NCI-H2029 treated with DMSO at 0.1 percent for 48 hours (cell line): ENCODE measurements around the gene UGT2A3.
"Not testable (repeated sequence)": the region's sequence is repeated elsewhere in the genome, so short reads cannot be mapped to it uniquely, and the experiment has no call there.

Experiments used
- DNase-seq: peaks from one replicate; lab custom pipeline; 2025; lab: John Stamatoyannopoulos, UW

UGT2A3 gene

DNA sequence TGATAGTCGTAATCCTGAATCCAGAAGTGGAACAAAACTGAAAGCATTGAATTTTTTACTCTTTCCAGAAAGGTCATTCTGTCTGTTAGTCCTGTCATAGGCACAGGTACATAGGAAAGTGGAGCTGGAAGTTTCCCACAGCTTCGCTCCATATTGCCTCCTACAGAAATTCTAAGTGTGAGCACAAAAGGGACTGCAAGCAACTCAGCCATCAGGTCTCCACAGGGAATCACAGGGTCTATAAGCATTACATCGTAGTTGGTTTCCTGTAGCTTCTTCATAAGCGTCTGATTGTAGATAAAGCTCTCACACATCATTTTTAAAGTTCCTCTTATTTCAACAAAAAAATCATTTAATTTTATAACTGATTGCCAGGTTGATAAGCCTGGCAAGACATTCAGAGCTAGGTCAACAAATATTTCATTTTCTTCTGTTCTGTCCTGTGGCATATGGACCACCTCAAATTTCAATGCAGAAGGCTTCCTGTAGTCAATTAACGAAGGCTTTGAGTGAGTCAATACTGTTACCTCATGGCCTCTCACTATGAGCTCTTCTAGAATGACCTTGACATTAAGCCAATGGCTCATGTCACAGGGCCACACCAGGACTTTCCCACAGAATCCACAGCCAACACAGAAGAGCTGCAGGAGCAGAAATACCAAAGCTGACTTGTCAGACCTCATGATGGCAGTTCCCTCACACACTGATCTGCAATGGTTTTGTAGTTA, at the start of gene UGT2A3:
Gene UGT2A3 (minus strand): TSS at position 727 of the 728 bp plus-strand sequence. CDS start 44 bp downstream, at position 683.
- DNase-seq = no peak

DNA sequence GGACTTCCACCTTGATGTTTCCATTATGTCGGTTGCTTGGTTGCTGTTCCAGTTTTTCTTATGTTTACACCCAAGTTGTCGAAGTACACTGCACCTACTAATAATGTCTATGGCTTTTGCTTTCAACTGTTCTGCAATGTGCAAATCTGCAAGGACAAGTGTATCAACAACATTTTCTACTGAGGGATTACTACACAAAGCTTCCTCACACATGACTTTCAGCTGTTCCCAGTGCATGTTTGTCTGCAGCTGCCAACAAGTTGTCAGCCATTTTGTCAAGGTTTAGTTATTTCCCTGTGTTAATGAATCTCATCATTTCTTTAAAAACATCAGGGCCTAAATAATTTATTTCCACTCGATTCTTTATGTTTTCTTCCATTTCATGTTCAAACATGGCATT, 45.4 kb upstream of the UGT2A3 start:
- DNase-seq = no peak

DNA sequence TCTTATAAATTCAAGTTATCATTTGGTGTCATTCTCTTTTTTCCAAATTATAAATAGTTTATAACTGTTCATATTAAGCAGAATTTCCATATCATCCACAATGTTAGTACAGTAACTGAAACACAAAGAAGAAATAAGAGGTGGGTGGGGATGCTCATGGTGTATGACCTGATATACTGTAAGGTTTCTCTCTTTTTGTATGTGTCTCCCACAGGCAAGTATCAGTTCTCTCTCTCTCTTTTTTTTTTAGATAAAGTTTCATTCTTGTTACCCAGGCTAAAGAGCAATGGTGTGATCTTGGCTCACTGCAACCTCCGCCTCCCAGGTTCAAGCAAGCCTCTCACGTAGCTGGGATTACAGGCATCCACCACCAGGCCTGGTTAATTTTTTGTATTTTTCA, 43.7 kb upstream of the UGT2A3 start:
- DNase-seq = no peak

DNA sequence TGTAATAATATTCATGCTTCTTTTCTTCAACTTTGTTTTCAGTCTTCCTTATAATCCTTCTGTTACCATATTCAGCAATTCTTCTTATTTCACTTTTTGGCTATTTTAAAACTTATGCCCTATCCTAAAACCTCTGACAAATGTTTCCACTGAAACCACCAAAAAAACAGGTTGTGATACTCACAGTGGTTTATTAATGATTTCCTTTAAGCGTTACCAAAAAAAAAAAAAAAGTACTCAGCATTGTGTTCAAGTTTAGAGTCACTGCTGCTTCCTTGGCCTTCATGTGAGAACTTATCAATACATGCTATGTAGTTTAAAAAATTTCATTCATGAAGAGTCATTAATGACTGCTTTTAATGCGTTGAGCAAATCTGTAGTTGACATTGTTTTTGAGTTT, 35.4 kb upstream of the UGT2A3 start:
- no peak for DNase-seq

DNA sequence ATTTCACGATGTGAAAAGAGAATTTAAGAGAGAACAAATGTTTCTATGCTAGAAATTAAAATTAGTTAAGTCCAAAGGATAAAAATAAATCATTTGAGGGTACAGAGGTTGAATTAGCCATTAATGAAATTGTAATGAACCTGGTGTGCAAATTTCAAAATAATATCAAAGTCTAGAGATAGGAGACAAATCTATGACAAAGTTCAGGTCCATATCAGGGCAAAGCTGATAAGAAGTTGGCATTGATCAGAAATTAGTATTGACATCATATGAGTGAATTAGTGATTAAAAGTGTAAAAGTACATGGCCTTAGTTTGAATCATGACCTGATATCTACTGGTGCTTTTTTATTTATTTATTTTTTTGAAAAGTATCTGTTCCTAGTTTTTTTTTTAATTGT, 33.8 kb upstream of the UGT2A3 start:
- no peak for DNase-seq

DNA sequence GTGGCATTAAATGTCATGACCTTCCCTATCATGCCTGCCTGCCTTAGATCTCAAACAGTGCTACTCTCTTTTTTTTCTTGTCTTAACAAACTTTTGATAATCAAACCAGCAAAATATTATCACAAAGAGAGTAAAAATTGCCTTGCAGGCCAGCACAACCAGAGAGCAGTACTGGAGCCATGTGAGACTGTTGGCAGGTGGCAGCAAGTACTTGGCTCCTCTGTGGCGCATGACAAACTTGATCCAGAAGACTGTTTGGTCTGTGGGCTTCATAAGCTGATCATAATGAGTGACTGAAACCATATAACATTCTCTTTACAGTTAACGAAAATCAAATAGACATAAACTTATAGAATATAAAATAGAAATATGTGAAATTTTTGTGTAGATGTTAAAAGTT, 33.3 kb upstream of the UGT2A3 start:
- no peak for DNase-seq

DNA sequence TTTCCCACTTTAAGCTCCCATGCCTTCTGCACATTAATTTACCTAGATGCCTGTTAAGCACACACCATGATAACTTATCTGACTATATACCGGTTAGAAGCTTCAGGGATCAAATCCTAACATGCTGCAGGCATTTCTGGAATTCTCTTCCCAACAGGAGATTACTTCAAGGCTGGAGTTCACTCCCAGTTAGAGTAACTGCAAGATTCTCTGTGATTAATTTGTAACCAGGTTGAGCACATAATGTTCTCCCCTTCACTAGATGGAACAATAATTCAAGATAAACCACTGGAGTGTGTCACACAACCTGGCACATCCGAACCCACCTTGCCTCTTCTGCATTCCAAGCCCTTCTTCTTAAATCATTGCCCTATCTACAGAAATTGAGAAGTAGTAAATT, 11.8 kb upstream of the UGT2A3 start:
- no peak for DNase-seq

DNA sequence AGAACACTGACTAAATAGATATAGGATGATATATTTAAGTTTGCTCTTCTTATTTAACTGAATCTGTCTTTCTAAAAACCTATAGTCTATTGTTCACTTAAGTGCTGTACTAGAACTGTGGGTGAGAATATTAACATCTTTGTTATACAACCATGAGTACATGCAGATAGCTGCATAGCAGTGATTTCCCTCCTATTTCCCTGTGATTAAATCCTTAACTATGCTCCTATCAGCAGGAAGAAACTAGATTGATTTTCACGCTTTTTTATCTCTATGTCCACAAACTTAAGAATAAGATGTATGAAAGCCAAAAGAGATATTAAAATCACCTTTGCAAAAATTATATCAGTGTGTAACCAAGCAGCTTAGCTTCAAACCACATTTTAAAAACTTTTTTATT, 11.3 kb upstream of the UGT2A3 start:
- no peak for DNase-seq

DNA sequence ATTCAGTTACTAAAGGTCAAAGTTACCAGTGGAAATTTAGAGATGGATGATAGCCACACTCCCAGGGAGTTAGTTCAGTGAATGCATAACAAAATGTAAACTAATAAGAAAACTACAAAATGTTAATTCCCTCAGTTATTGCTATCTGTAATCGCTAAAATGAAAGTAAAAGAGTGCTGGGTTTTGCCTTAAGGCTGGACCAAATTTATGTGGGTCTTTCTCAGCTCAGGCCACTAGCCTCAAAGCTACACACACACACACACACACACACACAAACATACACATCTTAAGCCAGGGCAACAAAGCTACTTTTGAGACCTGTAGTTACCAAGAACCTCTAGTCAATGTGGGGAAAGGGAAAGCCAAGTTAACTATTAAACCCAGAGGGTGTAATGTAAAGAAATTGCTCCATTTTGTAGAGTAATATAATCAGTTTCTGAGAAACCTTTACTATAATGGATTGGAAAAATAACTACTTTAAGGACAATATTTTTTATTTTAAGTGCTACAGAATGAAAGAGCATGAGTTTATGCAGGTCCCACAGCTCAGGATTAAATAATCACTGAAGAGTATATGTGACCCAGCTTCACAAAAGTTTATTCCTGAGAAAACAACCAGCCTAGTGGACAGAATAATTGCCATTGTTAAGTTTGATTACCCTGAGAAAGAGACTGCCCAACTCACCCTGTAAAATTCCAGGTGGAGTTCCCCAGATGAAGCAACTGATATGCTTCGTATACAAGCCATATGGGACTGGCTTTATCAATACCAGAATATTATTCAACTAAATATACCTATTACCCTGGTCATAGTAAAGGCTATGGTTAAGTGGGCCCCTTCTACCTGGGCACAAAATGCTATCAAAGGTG, 8.9 kb upstream of the UGT2A3 start:
- DNase-seq = no peak

DNA sequence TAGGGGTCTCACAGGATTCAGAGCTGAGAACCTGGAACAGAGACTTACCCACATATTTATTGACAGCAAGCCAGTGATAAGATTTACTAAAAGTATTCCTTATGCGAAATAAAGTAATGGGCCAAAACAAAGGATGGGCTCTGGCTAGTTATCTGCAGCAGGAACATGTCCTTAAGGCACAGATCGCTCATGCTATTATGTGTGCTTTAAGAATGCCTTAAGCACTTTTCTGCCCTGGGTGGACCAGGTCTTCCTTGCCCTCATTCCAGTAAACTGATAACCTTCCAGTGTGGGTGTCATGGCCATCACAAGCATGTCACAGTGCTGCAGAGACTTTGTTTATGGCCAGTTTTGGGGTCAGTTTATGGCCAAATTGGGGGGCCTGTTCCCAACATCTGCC, 7.5 kb upstream of the UGT2A3 start:
- DNase-seq = not testable (repeated sequence)

DNA sequence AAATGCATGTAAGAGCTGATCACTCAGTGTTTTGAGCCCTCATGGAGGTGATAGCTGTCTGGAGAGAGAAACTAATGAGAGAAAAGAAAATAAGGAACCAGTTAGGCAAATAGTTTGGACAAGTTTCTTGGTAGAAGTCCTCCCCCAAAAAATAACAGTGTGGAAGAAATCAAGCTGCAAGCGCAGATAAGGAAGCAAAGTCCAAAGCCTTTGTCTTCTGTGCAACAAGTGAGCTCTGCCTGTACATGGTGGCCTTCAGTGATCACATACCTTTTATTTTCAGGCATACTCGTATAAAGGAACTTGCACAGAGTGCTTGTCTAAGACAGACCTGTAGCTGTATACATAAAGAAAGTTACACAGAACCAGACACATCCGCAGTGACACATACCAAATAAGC, 2.5 kb upstream of the UGT2A3 start:
- no peak for DNase-seq

DNA sequence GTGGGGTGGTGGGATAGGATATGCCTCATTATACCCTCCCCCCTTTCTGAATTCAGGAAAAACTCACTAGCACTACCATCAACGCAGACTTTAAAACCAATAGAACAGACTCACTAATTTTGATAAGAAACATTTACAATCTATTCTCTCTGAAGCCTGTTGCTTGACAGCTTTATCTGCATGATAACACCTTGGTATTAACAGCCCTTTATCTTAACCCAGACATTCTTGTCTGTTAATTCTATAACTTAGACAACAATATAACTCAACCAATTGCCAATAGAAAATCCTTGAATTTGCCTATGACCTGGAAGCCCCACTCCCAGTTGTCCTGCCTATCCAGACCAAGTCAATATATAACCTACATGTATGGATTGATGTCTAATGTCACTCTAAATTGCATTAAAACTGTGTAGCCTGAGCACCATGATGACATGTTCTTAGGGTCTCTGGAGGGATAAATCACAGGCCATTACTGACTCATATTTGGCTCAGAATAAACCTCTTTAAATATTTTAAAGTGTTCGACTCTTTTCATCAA, 1.5 kb upstream of the UGT2A3 start:
- DNase-seq = no peak

DNA sequence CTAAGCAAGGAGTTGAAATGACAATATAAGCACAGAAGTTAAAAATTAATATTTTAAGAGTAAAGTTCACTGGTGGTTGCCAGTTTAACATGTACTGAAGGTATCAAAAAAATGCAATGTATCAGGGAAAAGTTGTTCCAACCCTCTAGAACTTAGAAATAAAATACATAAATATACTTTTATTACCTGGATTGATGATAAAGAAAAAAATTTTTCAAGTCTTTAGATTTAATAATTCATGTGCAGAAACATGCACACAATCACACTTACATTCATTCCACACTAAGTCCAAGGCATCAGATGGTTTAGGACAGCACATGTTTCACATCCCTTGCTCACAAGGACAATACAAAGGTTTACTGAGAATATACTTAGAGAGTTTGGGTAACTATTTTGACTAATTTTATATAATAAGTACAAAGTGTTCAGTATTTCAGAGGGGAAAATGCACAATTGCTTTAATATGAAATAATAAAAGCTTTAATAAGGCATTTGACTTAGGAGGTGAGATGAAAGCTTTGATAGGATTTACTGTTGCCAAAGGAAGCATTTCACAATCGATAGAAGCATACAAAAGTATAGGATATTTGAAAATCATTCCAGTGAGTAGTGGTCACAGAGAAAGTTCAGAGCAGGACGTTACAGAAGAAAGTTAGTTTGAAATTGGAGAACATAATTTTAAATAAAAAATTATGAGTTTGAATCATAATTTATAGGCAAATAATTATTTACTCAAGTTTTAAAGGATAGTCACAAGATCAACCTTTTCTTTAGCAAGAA, 392 bp upstream of the UGT2A3 start:
- no peak for DNase-seq

DNA sequence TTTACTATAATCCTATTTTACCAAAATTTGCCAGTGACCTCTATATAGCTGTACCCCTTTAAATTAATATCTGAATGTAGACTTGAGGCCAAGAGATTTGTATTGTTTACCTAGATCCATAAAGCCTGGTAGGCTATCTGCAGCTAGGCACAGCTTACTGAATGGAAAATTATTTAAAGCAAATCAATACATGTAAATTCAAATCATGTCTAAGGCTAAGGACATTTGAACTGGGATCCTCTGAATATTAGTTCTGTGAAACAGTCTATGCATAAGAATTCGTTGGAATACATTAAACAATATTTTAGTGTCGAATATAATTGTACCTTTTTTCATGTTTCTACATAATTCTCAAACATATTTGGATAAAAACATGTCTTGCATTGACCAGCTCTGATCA, 1.6 kb downstream of the UGT2A3 start:
- no peak for DNase-seq

DNA sequence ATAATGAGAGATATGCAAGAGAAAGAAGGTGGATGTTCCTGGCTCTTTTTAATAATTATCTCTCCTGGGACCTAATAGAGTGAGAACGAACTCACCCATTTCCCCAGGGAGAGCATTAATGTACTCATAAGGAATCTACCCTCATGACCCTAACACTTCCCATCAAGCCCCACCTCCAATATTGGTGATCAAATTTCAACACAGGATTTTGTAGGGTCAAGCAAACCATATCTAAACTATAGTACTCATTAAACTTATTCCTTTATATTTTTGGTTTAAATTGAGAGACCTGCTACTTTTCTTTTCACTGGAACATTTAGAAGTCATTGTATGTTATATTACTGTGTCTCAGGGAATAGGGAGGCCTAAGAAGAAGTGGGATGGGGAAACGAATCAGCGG, 2.6 kb downstream of the UGT2A3 start:
- DNase-seq = no peak

DNA sequence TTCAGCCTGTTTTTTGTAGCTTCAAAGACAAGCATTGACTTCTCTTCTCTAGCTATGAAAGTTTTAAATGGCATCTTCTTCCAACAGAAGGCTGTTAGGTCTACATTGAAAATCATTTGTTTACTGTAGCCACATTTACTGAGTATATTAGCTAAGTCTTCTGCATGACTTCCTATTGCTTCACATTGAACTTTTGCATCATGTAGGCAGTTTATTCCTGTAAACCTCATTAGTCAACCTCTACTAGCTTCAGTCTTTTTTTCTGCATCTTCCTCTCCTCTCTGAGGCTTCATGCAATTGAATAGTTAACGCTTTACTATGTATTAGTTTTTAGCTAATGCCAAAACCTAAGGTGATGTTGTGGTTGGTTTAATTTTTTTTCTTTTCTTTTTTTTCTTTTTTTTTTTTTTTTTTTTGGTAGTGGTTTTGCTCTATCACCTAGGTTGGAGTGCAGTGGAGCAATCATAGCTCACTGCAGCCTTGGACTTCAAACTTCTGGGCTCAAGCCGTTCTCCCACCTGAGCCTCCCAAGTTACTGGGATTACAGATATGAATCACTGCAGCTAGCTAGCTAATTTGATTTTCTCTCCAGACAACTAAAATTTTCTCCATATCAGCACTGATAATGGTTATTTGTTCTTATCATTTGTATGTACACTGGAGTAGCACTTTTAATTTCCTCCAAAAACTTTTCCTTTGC, 3.4 kb downstream of the UGT2A3 start:
- no peak for DNase-seq

DNA sequence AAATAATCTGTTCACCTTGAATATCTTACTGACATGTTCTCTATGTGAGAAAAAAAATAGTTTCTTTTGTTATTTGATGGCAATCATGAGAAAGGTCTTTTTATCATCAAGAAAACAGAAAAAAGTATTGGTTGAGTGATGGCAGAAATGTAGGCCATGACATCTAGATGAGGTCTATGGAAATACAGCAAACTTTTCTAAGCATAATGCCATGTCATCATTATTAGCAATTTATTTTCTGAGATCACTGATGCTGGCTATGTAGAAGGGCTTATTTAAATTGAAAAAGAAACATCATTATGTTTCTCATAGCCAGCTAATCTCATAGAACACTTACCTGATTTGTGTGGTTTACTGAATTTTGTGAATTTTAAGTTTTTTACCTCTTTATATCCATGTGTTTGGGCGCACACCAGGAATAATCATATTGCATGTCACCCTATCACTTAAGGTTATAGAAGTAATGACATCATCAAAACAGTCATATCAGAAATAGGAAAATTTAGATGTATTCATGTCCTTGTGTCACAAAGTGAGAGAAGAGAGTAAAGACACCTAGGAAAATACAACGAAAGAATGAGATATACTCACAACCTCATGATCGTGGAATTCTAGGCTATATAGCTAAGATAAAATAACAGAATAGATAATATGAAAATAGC, 22.4 kb downstream of the UGT2A3 start:
- no peak for DNase-seq

DNA sequence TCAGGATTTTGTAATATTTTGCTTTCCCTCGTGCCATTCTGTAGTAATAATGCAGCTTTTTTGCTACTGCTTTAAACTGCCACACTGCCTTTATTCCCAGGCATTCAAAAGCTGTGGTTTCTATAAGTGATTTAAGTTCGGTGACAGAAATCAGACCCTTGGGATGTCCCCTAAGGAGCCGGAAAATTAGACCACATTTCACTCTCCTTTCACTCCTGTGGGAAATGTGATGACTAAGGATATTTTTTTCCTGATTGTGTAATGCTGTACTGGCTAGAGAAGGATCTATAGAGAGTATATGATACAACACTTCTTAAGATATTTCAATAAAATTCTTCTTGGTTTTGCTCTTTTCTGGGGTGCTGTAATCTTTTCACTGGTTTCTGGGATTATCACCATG, 24.4 kb downstream of the UGT2A3 start:
- no peak for DNase-seq

DNA sequence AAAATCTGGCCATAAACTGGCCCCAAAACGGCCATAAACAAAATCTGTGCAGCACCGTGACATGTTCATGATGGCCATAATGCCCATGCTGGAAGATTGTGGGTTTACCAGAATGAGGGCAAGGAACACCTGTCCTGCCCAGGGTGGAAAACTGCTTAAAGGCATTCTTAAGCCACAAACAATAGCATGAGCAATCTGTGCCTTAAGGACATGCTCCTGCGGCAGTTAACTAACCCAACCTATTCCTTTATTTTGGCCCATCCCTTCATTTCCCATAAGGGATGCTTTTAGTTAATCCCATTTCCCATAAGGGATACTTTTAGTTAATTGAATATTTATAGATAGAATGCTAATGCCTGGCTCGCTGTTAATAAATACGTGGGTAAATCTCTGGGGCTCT, 29.4 kb downstream of the UGT2A3 start:
- DNase-seq = not testable (repeated sequence)

DNA sequence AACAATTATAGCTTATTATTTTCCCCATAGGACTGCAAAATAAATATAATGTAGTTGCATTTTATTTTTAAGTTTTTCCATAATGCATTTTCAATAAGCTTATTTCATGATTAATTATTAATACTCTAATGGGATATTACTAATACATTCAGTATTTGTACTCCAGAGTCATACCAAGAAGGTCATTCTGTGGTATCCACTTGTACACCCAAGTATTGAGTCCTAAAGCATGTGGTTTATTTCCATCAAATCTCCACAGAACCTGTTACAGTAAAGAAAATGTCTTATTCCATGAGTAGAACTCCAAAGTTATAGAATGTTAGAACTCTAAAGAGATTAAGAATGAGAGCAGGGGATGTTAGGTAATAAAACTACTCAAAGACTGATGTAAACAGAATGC, 30.6 kb downstream of the UGT2A3 start:
- DNase-seq = no peak

DNA sequence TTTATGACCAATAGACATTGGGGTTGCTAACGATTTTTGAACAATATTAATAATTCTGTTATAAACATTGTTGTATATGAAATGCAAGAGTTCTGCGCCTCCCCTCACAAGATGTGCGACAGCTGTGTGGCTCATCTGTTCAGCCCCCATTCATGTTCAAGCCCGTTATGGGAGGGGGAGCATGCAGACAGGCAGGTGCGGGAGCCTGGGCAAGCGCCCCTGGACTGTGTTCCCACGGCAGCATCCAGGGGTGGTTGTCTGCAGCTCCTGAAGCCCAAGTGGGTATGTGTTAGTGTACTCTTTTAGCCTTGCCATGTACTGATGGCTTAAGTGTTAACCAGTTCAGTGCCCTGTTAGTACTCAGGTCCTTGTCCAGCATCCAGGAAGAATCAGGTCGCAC, 34.6 kb downstream of the UGT2A3 start:
- no peak for DNase-seq
